Effector memory CD8-positive, alpha-beta T cell (primary cell): ENCODE data around the gene C10orf105.

ENCODE experiments used
- ATAC-seq: fragments of 150-1000 bp; cut with Tn5 transposase; replicated peaks from 2 replicates; pipeline ENCODE4 v1.10.0; 2021; ENCODE audit warnings: mild to moderate bottlenecking, moderate library complexity
- DNase-seq, 3 experiments: peaks; one replicate each; pipeline ENCODE4 v3.0.0; 2021
- H3K27ac Mint-ChIP-seq, 2 donors: one replicate each; pipeline ENCODE4 v1.8.0; 2022; ENCODE audit warnings: mild to moderate bottlenecking in 2 of 2, mixed read lengths in 2 of 2, moderate library complexity in 2 of 2
- H3K27me3 Mint-ChIP-seq, 2 donors: one replicate each; pipeline ENCODE4 v1.8.0; 2022; ENCODE audit warnings: mixed read lengths in 2 of 2
- H3K36me3 Mint-ChIP-seq: one replicate; pipeline ENCODE4 v1.8.0; 2022; ENCODE audit warnings: mild to moderate bottlenecking, moderate library complexity, mixed read lengths; ENCODE audit not compliant: insufficient read depth
- H3K4me1 Mint-ChIP-seq, 2 donors: one replicate each; pipeline ENCODE4 v1.8.0; 2022; ENCODE audit warnings: low read depth in 2 of 2, mixed read lengths in 2 of 2
- H3K4me3 Mint-ChIP-seq, 2 donors: one replicate each; pipeline ENCODE4 v1.8.0; 2022; ENCODE audit warnings: mild to moderate bottlenecking in 2 of 2, mixed read lengths in 2 of 2, moderate library complexity in 2 of 2
- H3K9me3 Mint-ChIP-seq, 2 donors: one replicate each; pipeline ENCODE4 v1.8.0; 2022; ENCODE audit warnings: mixed read lengths in 2 of 2
- total RNA-seq, 9 experiments: gene quantifications; one replicate each; lab custom pipeline; 2026; lab: John Stamatoyannopoulos, UW

Gene C10orf105, protein sequence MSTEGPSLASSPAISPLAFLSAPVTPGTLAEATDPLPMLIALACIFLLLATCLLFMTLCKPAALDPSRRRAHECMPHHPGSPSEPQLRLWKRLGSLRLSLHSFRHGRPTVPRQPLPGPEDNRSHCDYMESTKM
- total RNA-seq = 0 to 1.9 (median 0.54) reads per million in 9 experiments

GRCh38 chr10:71719464-71720201 is at the start of gene C10orf105:
C10orf105 (minus strand) TSS chr10:71719778; CDS start chr10:71716337, 3,441 bp downstream.
- Mint-ChIP-seq H3K27me3 (no peaks in the 10 kb centered on the region), H3K27ac (peak within 1 kb of the TSS; percentile 39 to 54), H3K36me3 (no peaks in the 10 kb centered on the region), H3K9me3 (no peaks in the 10 kb centered on the region), H3K4me1 (peaks cover 13 to 41% of the 10 kb centered on the region in 2 donors), H3K4me3 (no peak within 1 kb of the TSS)
- ATAC-seq = no peak
- DNase-seq = no peak

DNA sequence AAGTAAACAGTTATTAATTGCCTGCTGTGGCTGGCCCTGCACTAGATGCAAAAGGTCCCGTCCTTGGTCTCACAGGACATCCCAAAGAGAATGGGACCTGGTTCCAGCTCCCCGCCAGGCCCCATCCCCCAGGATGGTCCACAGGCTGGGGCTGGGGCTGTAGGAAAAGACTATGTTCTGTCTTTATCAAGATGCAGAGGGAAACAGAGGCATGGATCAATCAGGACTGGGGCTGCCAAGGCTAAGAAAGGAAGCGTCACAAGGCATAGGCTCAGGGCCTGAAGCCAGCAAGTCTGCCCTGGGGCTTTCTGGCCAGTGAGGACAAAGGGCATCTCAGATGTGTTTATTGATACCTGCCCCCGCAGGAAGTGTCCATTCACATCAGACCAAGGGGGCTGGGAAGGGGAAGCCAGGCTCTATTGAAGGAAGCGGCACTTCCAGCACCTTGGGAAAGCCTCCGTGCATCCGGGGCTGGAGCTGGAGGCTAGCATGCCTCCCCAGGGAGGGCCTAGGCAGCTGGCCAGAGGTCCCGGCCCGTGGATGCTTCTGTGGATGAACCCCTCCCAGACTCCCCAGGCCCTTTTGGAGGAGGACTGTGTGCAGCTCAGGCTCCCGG is 48.0 kb upstream of the C10orf105 start:
- DNase-seq = no peak
- H3K4me3 Mint-ChIP-seq = peak overlapping the region; percentile 96 to 97
- H3K36me3 Mint-ChIP-seq = peaks cover 66% of the 10 kb centered on the region
- peaks cover 81 to 83% of the 10 kb centered on the region in 2 donors for H3K4me1 Mint-ChIP-seq
- ATAC-seq = no peak
- no peaks in the 10 kb centered on the region for H3K9me3 Mint-ChIP-seq
- H3K27ac Mint-ChIP-seq = peak overlapping the region; percentile 96 to 97
- H3K27me3 Mint-ChIP-seq = no peaks in the 10 kb centered on the region

- Mint-ChIP-seq H3K27me3 (no peaks in the 10 kb centered on the region), H3K4me3 (peak overlapping the region; percentile 96 to 97), H3K27ac (peak overlapping the region; percentile 96 to 97), H3K4me1 (peaks cover 81 to 82% of the 10 kb centered on the region in 2 donors), H3K36me3 (peaks cover 68% of the 10 kb centered on the region), H3K9me3 (no peaks in the 10 kb centered on the region)
- ATAC-seq (peak; percentile 20), DNase-seq (peak in 1 of 3 experiments; percentile 36)
Measured at GRCh38 chr10:71766717-71767419, 47.3 kb upstream of the C10orf105 start.

- DNase-seq (no peak), ATAC-seq (no peak)
- peak overlapping the region; percentile 96 to 97 for H3K27ac Mint-ChIP-seq
- peaks cover 80% of the 10 kb centered on the region in 2 donors for H3K4me1 Mint-ChIP-seq
- no peaks in the 10 kb centered on the region for H3K9me3 Mint-ChIP-seq
- no peaks in the 10 kb centered on the region for H3K27me3 Mint-ChIP-seq
- peaks cover 76% of the 10 kb centered on the region for H3K36me3 Mint-ChIP-seq
- H3K4me3 Mint-ChIP-seq = peak overlapping the region; percentile 96 to 97
Measured at GRCh38 chr10:71765906-71766716, 46.5 kb upstream of the C10orf105 start.

DNA sequence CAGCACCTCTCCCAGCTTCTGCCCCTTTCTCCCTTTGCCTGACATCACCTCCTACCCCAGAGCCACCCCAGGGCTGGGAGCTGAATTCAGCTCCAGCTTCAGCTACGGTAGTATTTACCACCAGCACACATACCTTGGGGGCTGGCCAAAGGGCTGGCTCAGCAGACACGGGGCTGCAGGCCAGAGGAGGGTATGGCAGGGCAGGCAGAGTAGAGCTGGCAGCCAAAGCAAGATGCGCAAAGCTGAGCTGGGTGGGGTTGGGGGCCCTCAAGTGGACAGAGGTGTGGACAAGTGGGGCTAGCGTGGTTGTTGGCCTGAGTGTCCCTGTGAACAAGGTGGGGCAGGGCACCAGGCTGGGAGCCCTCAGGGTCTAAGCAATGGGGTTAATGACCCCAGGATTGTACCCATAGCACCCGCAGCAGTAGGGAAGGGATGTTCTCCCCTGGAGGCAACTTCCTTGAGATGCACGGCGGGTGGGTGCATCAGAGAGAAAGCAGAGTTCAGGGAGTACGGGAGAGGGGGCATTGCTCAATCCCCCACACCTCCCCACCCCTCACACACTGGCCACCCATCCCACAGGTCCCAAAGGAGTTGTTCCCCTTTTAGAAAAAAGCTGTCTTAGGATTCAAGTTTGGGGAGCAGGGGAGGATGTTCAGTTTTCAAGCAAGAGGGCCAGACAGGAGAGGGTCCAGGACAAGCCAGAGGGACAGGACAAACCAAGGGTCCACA is 45.8 kb upstream of the C10orf105 start:
- no peaks in the 10 kb centered on the region for H3K9me3 Mint-ChIP-seq
- H3K4me3 Mint-ChIP-seq = peak overlapping the region; percentile 96 to 97
- DNase-seq (no peak), ATAC-seq (no peak)
- no peaks in the 10 kb centered on the region for H3K27me3 Mint-ChIP-seq
- H3K27ac Mint-ChIP-seq = peak overlapping the region; percentile 96 to 97
- H3K4me1 Mint-ChIP-seq = peaks cover 80 to 82% of the 10 kb centered on the region in 2 donors
- H3K36me3 Mint-ChIP-seq = peaks cover 84% of the 10 kb centered on the region

DNA sequence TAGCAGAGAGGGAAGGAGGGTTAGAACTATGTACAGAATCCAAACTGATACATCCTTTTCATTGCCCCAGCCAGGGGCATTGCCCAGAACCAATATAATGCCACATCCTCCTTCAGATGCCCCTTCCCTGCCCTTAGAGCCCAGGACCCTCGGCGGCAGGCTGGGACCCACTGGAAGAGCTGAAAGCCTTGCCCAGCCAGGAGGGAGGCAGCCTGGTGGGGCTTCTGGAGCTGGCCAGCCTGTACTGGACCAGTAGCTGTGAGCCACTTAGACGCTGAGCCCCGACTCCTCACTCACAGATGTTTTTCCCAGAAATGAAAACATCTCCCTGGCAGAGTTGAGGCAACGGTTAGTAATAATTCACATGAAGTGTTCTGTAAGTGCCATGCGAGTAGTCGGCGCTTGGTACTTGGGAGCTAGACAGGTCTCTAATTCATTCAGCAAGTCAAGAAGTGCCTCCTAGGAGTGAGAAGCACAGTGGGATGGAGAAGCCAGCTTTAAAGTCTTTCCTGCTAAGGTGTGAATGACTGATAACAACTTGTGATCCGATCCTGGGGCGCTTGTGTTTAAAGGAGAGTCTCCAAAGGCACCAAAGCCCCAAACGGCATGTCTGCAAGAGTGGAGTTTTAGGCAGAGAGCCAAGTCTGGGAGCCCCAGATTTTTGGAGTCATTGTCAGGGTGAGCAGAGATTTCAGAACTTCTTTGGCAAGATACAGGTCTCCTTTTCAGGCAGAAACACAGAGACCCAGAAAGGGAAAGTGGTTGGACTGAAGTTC is 44.0 kb upstream of the C10orf105 start:
- peaks cover 84% of the 10 kb centered on the region for H3K36me3 Mint-ChIP-seq
- no peak for ATAC-seq
- H3K27me3 Mint-ChIP-seq = no peaks in the 10 kb centered on the region
- no peak for DNase-seq
- peak overlapping the region in 1 of 2 donors; percentile 48 for H3K4me3 Mint-ChIP-seq
- H3K27ac Mint-ChIP-seq = peak overlapping the region; percentile 86 to 96
- H3K9me3 Mint-ChIP-seq = no peaks in the 10 kb centered on the region
- H3K4me1 Mint-ChIP-seq = peaks cover 70 to 71% of the 10 kb centered on the region in 2 donors

DNA sequence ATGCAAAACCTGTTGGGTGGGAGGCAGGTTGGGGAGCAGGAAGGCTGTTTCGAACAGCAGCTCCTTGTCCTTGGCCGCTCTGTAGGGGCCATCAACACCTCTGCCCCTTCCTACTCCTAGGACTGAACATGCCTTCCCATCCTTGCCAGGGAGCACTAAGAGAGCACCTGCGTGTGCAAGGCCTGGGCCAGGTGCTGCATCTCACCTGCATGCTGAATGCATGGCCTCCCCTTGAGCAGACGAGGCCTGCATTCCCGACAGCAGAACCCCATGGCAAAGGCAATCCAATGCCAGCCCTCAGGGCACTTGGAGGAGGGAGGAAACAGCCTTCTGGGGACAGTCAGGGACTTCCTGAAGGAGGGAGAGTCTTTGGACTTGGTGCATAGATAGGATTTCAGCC is 42.7 kb upstream of the C10orf105 start:
- Mint-ChIP-seq H3K4me3 (peak overlapping the region in 1 of 2 donors; percentile 70), H3K9me3 (no peaks in the 10 kb centered on the region), H3K4me1 (peaks cover 68 to 69% of the 10 kb centered on the region in 2 donors), H3K27me3 (no peaks in the 10 kb centered on the region), H3K27ac (peak overlapping the region; percentile 86 to 95), H3K36me3 (peaks cover 85% of the 10 kb centered on the region)
- ATAC-seq (no peak), DNase-seq (no peak)

DNA sequence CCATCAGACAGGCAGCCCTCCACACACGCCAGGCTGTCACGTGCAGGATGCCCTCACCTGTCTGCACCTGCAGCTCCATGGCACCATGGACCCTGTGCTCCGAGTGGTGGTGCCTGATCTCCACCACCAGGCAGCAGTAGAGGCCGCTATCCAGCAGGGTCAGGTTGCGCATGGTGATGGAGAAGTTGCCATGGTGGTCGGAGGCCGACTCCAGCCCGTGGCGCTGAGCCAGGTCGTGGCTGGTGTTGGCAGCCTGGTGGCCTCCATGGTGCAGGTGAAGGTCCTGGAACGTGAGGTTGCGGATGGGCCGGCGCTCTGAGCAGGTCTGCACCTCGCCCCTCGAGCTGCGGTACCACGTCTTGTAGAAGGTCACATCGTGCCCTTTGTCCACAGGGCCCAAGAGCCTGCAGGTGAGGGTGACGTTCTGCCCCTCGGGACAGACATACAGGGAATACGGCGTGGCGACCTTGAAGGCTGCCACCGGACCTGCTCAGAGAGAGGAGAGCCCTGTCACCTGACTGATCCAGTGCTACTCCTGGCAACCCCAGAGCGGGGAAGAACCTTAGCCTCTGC is 42.0 kb upstream of the C10orf105 start:
- DNase-seq (no peak), ATAC-seq (no peak)
- Mint-ChIP-seq H3K4me1 (peaks cover 66 to 68% of the 10 kb centered on the region in 2 donors), H3K9me3 (no peaks in the 10 kb centered on the region), H3K27ac (peak overlapping the region; percentile 86 to 95), H3K36me3 (peaks cover 79% of the 10 kb centered on the region), H3K4me3 (peak overlapping the region; percentile 61 to 70), H3K27me3 (no peaks in the 10 kb centered on the region)

- Mint-ChIP-seq H3K9me3 (no peaks in the 10 kb centered on the region), H3K4me3 (peak overlapping the region; percentile 61 to 70), H3K27me3 (no peaks in the 10 kb centered on the region), H3K27ac (peak overlapping the region; percentile 86 to 95), H3K4me1 (peaks cover 67% of the 10 kb centered on the region in 2 donors), H3K36me3 (peaks cover 80% of the 10 kb centered on the region)
- no peak for DNase-seq
- ATAC-seq = peak; percentile 57
Measured at GRCh38 chr10:71761105-71761511, 41.5 kb upstream of the C10orf105 start.

DNA sequence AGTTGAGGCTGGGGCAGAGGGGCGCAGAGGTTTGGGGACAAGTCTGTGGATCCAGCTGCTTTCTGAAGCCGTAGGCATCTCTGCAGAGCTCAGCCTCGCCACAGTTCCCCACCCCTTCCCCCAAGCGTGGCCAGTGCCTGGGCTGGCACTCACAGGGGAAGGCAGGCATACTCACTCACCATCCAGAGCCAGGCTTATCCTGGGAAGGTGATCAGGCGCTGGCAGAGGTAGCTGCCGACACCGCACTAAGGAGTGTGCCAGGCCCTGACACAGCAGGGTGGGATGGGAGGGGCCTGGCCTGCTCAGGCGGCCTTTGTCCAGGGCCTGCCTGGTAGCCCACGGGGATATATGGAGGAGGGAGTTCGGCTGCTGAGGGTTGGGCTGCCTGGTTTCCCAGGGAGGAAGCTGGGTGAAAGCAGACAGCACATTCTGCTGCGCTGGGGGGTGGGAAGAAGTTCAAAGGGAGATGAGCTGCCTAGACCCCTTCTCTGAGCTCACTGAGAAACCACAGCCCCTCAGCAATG is 37.9 kb upstream of the C10orf105 start:
- Mint-ChIP-seq H3K9me3 (no peaks in the 10 kb centered on the region), H3K27ac (peak overlapping the region; percentile 41 to 92), H3K27me3 (no peaks in the 10 kb centered on the region), H3K4me3 (peak overlapping the region; percentile 10 to 59), H3K36me3 (peaks cover 87% of the 10 kb centered on the region), H3K4me1 (peaks cover 53 to 65% of the 10 kb centered on the region in 2 donors)
- ATAC-seq (peak; percentile 1), DNase-seq (no peak)
